ENCODE results near the gene OR2AE1. TPM values are rescaled to one million over a fixed set of nuclear protein-coding genes. Genes with fewer than 3 reads are reported as not detected.
A peak's percentile ranks its signal among the peaks of the same experiment; 100 is the strongest.

Gene OR2AE1
- total and polyA plus RNA-seq, 9 of the 15 experiments (the other 6 are each of a cell fraction or from before 2014, with no cell fraction given): 0.27 TPM; not detected in 8

- TF ChIP-seq KAT2B (IDR thresholded peaks at IDR 0.05; ENCODE audit: low read depth, low read length): no peak
- TF ChIP-seq FOXP1 (CRISPR knock-in tag; IDR thresholded peaks at IDR 0.05): peak; percentile 65; the same call in 1 of the 2 replicates
- TF ChIP-seq CTCF (IDR thresholded peaks at IDR 0.05 in 2 of 3, conservative IDR thresholded peaks at IDR 0.05 in 1 of 3; ENCODE audit: insufficient read depth in 2 of 3, low read depth in 1 of 3, low read length in 3 of 3): peak; percentile 50 to 70 (median 53)
- TF ChIP-seq CREBBP (IDR thresholded peaks at IDR 0.05; ENCODE audit: low read depth, low read length): no peak
- peak; percentile 77; the same call in 1 of the 2 replicates for TF ChIP-seq AFF4 (CRISPR knock-in tag; IDR thresholded peaks at IDR 0.05)
- no peak for TF ChIP-seq ATF2 (CRISPR knock-in tag; IDR thresholded peaks at IDR 0.05)
- no peak for TF ChIP-seq ZNF830 (CRISPR knock-in tag; IDR thresholded peaks at IDR 0.05)
- no peak for TF ChIP-seq DDX20 (tag; IDR thresholded peaks at IDR 0.05; ENCODE audit: low read depth)
- TF ChIP-seq MXD1 (CRISPR knock-in tag; IDR thresholded peaks at IDR 0.05; ENCODE audit: borderline replicate concordance, poor library complexity, severe bottlenecking): no peak
- no peak for TF ChIP-seq SNAPC5 (CRISPR knock-in tag; IDR thresholded peaks at IDR 0.05)
- no peak for TF ChIP-seq HMG20B (CRISPR knock-in tag; IDR thresholded peaks at IDR 0.05)
- TF ChIP-seq STAT5B (CRISPR knock-in tag; IDR thresholded peaks at IDR 0.05): no peak
- no peak for TF ChIP-seq ZNF197 (CRISPR knock-in tag; IDR thresholded peaks at IDR 0.05; ENCODE audit: low read depth)
- TF ChIP-seq CBX2 (IDR thresholded peaks at IDR 0.05; ENCODE audit: insufficient read depth, low read length, poor library complexity, severe bottlenecking): no peak
- TF ChIP-seq HDAC1 (IDR thresholded peaks at IDR 0.05): peak in 1 of 2 experiments; percentile 84; a peak in 2 of 4 replicates
- TF ChIP-seq FOXA3 (CRISPR knock-in tag; conservative IDR thresholded peaks at IDR 0.05 in 1 of 2, IDR thresholded peaks at IDR 0.05 in 1 of 2): no peak
- TF ChIP-seq ELK3 (CRISPR knock-in tag; IDR thresholded peaks at IDR 0.05): no peak
These were observed 42.4 kb upstream of the OR2AE1 start, which contains the start of gene TRIM4 (continued) for GRCh38 chr7:99918959-99919813.

Data from K562 (cell line).